ENCODE measurements around the gene CREBBP.

The CREBBP gene

GRCh38 chr16:3793161-3793576 is 87.3 kb downstream of the CREBBP start:
- FAIRE-seq (no peak), DNase-seq (ENCODE audit: insufficient read length, low spot score) (no peak)
- no peak for TF ChIP-seq POLR2A (IDR thresholded peaks at IDR 0.05; ENCODE audit: low read depth, low read length)

GRCh38 chr16:3792472-3793012 is 88.0 kb downstream of the CREBBP start:
- no peak for TF ChIP-seq POLR2A (IDR thresholded peaks at IDR 0.05; ENCODE audit: low read depth, low read length)
- no peak for DNase-seq (ENCODE audit: insufficient read length, low spot score)
- FAIRE-seq = no peak

GRCh38 chr16:3791701-3792100 is 88.8 kb downstream of the CREBBP start:
- FAIRE-seq = no peak
- DNase-seq (ENCODE audit: insufficient read length, low spot score) = no peak
- TF ChIP-seq POLR2A (IDR thresholded peaks at IDR 0.05; ENCODE audit: low read depth, low read length) = no peak

GRCh38 chr16:3789375-3790099 is 91.0 kb downstream of the CREBBP start:
- no peak for FAIRE-seq
- DNase-seq (ENCODE audit: insufficient read length, low spot score) = no peak
- TF ChIP-seq POLR2A (IDR thresholded peaks at IDR 0.05; ENCODE audit: low read depth, low read length) = no peak

- no peak for FAIRE-seq
- TF ChIP-seq POLR2A (IDR thresholded peaks at IDR 0.05; ENCODE audit: low read depth, low read length) = no peak
- no peak for DNase-seq (ENCODE audit: insufficient read length, low spot score)
Measured at GRCh38 chr16:3788711-3789374, 91.7 kb downstream of the CREBBP start.

GRCh38 chr16:3787924-3788661 is 92.4 kb downstream of the CREBBP start:
- FAIRE-seq (no peak), DNase-seq (ENCODE audit: insufficient read length, low spot score) (no peak)
- no peak for TF ChIP-seq POLR2A (IDR thresholded peaks at IDR 0.05; ENCODE audit: low read depth, low read length)

- no peak for TF ChIP-seq POLR2A (IDR thresholded peaks at IDR 0.05; ENCODE audit: low read depth, low read length)
- no peak for FAIRE-seq
- no peak for DNase-seq (ENCODE audit: insufficient read length, low spot score)
Measured at GRCh38 chr16:3785413-3785812, 95.1 kb downstream of the CREBBP start.

- no peak for TF ChIP-seq POLR2A (IDR thresholded peaks at IDR 0.05; ENCODE audit: low read depth, low read length)
- FAIRE-seq (no peak), DNase-seq (ENCODE audit: insufficient read length, low spot score) (no peak)
Measured at GRCh38 chr16:3783516-3783915, 97.0 kb downstream of the CREBBP start.

GRCh38 chr16:3782566-3782965 is 97.9 kb downstream of the CREBBP start:
- no peak for TF ChIP-seq POLR2A (IDR thresholded peaks at IDR 0.05; ENCODE audit: low read depth, low read length)
- DNase-seq (ENCODE audit: insufficient read length, low spot score) (no peak), FAIRE-seq (no peak)

- no peak for FAIRE-seq
- no peak for TF ChIP-seq POLR2A (IDR thresholded peaks at IDR 0.05; ENCODE audit: low read depth, low read length)
- DNase-seq (ENCODE audit: insufficient read length, low spot score) = no peak
Measured at GRCh38 chr16:3781421-3781820, 99.1 kb downstream of the CREBBP start.

GRCh38 chr16:3780570-3780969 is 99.9 kb downstream of the CREBBP start:
- no peak for FAIRE-seq
- no peak for TF ChIP-seq POLR2A (IDR thresholded peaks at IDR 0.05; ENCODE audit: low read depth, low read length)
- no peak for DNase-seq (ENCODE audit: insufficient read length, low spot score)

- TF ChIP-seq POLR2A (IDR thresholded peaks at IDR 0.05; ENCODE audit: low read depth, low read length) = no peak
- FAIRE-seq = no peak
Measured at GRCh38 chr16:3776316-3776715, 104.2 kb downstream of the CREBBP start.

GRCh38 chr16:3774819-3775218 is 105.7 kb downstream of the CREBBP start:
- FAIRE-seq (no peak), DNase-seq (ENCODE audit: insufficient read length, low spot score) (no peak)
- TF ChIP-seq POLR2A (IDR thresholded peaks at IDR 0.05; ENCODE audit: low read depth, low read length) = no peak

More at GRCh38 chr16:3776316-3776715, 104.2 kb downstream of the CREBBP start:
- no peak for DNase-seq (ENCODE audit: insufficient read length, low spot score)

GRCh38 chr16:3774156-3774767 is 106.3 kb downstream of the CREBBP start:
- FAIRE-seq = no peak
- TF ChIP-seq POLR2A (IDR thresholded peaks at IDR 0.05; ENCODE audit: low read depth, low read length) = no peak
- DNase-seq (ENCODE audit: insufficient read length, low spot score) = no peak

All from H54 (cell line).